GM10248 (cell line): ENCODE results near the gene MEIS1.

ENCODE experiments used
- CTCF ChIA-PET: fragments of 300-600 bp; sonication (Branson Sonifier 250); formaldehyde crosslinking; extraction: SDS; loops from one replicate; lab custom pipeline; 2021; ENCODE audit warnings: antibody characterized with exemption; lab: Yijun Ruan, JAX
- POLR2A ChIA-PET: fragments of 350-650 bp; sonication (Branson Sonifier 250); formaldehyde crosslinking; extraction: SDS; loops from one replicate; lab custom pipeline; 2020; ENCODE audit warnings: antibody characterized with exemption; lab: Yijun Ruan, JAX
- DNase-seq: peaks from one replicate; pipeline ENCODE4 v3.0.0; 2012; ENCODE audit errors: extremely low spot score
- TF ChIP-seq, protein P1 (sequence below): IDR thresholded peaks from 2 replicates; pipeline ENCODE4 v1.5.1; 2012; ENCODE audit warnings: mild to moderate bottlenecking, low read depth; ENCODE audit errors: extremely low read depth, missing control alignments, control extremely low read depth

Gene MEIS1

DNA sequence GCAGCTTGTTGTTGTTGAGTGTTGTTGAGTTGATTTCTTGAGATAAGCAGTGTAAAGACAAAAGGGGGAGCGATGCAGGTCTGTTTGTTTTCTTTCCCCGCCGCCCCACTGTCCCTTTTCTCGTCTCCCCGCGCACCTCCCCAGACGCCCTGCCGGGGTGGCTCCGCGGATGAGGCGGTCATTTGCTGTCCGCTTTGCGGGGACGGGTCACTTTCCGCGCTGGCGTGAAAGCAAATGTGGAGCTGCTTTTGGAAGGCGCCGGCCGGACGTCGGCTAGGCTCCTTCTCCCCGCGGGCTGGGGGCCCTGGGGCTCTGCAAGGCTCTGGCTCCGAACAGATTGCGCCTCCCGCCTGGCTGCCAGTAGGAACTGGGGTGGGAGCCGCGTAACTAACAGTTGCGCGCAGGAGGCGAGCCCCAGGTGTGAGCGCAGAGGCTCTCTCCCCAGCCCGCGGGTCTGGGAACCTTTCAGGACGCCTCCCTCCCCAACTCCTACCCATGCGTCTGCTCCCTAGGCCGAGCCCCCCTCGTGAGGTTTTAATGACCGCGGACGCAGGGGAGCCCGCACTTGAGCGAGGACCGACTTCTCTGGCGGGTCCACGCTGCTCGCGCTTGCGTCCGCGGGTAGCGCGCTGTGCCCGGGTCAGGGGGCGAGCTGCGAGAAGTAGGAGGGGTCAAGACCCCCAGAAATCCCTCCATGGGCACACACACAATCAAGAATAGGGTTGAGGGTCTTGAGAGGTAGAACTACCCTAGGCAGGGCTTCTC, 146.6 kb downstream of the MEIS1 start:
- CTCF ChIA-PET = no interaction called here
- TF ChIP-seq, protein P1, sequence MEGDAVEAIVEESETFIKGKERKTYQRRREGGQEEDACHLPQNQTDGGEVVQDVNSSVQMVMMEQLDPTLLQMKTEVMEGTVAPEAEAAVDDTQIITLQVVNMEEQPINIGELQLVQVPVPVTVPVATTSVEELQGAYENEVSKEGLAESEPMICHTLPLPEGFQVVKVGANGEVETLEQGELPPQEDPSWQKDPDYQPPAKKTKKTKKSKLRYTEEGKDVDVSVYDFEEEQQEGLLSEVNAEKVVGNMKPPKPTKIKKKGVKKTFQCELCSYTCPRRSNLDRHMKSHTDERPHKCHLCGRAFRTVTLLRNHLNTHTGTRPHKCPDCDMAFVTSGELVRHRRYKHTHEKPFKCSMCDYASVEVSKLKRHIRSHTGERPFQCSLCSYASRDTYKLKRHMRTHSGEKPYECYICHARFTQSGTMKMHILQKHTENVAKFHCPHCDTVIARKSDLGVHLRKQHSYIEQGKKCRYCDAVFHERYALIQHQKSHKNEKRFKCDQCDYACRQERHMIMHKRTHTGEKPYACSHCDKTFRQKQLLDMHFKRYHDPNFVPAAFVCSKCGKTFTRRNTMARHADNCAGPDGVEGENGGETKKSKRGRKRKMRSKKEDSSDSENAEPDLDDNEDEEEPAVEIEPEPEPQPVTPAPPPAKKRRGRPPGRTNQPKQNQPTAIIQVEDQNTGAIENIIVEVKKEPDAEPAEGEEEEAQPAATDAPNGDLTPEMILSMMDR = no peak
- DNase-seq = peak; percentile 11
- POLR2A ChIA-PET = no interaction called here

DNA sequence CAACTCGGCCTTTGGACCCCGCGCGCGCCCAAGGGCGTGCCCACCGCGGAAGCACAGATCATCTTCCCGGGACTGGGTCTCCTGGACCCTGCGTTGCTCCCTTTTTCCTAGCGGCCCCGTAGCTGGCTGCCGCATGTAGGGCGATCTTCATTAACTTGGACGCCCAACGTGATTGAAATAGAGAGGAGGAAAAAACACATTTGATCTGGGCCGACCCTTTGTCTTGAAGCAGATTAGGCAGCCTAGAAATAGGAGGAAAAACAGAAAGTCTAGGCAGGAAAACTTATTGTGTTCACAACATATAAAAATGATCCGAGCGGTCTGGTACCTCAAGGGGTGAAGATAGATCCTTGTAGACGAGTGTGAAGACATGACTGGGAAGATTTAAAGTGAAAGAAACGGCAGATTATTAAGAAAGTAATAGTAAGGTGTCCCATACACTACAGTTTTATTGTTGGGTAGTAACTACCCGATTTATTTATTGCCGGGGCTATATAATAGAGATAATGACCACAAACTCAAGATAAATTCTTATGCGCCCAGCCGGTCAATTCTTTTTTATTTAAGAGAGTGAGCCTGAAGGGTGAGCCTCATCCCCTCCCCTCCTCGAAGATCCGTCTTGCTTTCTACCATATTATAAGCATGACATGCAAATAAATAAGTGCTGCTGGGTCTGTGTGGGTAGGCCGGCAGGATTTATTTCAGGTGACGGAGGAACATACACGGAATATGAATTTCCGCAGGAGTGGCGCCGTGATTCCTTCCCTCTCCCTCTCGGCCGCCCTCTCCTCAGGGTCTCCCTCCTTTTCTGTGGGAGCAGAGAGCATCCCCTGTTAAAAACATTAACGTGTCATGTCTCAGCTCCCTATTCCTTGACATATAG, 147.4 kb downstream of the MEIS1 start:
- ChIA-PET CTCF (no interaction called here), POLR2A (no interaction called here)
- DNase-seq = no peak
- TF ChIP-seq, protein P1 = no peak

DNA sequence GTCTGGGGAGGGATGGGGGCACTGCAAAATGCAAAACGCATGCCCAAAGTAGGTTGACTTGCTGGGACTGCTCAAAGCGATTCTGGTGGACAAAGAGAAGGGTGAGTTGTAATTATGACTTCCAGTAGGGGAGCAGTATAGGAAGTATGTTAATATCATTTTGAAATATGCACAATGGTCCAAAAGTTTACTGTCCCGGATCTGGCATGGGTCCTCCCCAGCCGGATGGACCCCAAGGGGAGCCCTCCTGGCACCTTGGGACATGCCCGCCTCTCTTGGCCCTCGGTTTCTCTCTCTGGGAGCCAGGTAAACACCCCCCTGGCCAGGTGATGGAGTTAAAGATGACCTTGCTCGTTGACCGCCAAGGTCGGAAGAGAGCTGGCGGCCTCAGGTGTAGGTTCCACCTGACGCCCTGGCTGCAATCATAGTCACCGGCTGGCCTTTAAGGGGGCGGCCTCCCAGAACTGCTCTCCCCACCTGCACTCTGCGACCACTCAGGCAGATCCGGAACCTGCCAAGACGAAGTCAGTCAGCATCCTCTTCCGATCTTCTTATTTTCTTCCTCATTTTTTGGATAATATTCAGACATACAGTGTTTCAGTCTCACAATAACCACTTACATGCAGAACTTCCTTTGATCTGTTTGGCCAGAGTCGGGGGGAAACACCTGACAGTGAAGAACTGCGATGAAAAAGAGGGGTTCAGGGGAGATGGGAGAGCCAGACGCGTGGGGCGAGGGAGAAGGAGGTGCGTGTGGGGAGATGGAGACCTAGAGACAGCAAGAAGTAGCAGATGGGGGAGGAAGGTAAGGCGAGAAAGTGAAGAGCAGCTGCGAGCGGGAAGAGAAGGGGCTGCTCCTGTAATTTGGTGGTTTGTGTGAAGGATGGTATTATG, 148.3 kb downstream of the MEIS1 start:
- DNase-seq = no peak
- CTCF ChIA-PET = no interaction called here
- TF ChIP-seq, protein P1 = no peak
- POLR2A ChIA-PET = no interaction called here

DNA sequence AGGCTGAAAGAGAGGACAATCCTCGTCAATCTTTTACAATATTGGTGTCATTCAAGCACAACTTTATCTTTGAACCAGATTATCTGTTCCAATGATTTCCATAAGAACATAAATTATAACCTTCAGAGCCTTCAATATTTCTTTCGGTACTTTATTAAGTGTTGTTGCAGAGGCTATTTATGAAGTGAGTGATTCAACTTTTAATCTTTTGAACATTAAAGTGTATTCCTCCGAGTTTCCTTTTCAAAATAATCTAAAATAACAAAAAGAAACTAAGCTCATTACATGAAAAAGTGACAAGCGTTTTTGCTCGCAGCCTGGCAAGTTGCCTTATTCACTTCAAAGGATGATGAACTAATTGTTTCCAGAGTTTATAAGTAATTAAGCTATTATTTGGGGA, 149.0 kb downstream of the MEIS1 start:
- ChIA-PET CTCF (no interaction called here), POLR2A (no interaction called here)
- no peak for DNase-seq
- TF ChIP-seq, protein P1 = no peak

DNA sequence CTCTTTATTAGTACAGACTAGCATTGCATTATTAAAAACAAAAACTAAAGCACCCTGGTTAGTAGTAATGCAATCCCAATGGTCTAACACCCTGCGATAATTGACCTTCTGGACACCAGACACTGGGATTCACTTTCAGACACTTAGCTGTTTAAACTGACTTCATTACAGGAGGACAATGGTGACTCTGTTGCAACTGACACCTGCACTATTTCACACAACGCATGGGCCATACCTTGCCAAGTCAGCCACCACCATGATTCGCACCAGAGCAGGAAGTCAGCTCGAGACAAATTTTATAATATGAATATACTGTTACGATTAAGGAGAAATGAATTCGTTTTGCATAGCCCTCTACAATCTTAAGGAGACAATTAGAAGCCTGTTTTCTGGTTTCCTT, 150.7 kb downstream of the MEIS1 start:
- TF ChIP-seq, protein P1 = no peak
- ChIA-PET CTCF (no interaction called here), POLR2A (no interaction called here)
- DNase-seq = no peak

DNA sequence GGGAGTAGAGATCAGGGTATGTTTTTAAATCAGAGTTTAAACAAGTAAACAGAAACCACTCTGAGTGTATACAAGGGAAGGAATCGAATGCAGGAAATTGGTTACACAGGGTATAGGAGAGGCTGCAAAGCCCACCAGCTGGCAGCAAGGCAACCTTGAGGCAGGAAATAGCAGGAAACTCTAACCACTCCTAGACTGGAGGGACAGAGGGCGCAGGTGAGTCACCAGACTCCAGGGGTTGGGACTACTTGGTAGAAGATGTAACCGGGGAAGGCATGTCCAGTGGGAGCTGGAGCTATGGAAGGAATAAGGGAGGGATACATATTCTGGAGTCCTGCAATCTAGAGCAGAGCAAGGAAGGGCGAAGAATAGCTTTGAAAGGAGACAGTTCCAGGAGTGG, 152.3 kb downstream of the MEIS1 start:
- POLR2A ChIA-PET = no interaction called here
- TF ChIP-seq, protein P1 = no peak
- CTCF ChIA-PET = no interaction called here
- DNase-seq = no peak
